ENCODE data around the gene COBL. TPM values are rescaled to one million over a fixed set of nuclear protein-coding genes. Genes with fewer than 3 reads are reported as not detected.
"Not testable (repeated sequence)": the region's sequence is repeated elsewhere in the genome, so short reads cannot be mapped to it uniquely, and the experiment has no call there.

The COBL gene
- total RNA-seq, 1 donor from 2014 or later = 17.0 TPM

DNA sequence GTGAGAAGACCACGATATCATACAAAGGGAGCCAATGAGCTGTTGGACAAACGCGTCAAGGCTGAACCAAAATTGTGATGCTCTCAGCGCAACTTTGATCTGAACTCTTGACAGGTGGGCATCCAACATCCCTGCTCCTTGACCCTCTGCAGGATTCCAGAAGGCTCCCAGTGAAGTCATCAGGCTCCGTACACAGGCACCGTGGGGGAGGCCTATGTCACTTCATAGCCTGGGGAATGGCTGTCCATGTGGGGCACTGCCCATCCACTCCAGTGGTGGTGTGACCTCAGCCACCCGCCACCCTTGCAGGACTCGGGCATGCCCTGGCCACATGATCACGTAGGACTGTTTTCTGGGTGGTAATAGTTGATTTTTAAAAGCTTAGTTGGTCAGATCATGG lies 300.1 kb downstream of the COBL start:
- DNase-seq (ENCODE audit: low spot score) (no peak), ATAC-seq (no peak)

DNA sequence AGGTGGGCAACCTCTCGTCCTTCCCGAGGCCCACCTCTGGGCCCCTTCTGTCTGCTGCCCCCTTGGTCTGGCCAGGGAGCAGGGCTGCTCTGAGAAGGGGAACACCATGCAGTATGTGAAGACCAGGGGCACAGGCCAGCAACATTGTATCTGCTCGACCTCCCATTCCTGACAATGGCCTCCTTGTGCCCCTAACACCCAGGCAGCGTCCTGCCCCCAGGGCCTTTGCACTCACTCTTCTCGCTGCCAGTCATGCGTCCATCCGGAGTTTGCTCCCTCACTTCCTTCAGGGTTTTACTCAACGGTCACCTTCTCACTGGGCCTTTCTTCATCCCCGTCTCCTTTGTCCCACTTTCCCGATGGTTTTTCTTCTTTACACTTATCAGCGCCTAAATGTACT lies 301.0 kb downstream of the COBL start:
- DNase-seq (ENCODE audit: low spot score) (no peak), ATAC-seq (no peak)
- intact Hi-C loops (cut with DNase I) = no loop called here

More for the DNA sequence above, 300.1 kb downstream of the COBL start:
- intact Hi-C loops (cut with DNase I) = no loop called here

DNA sequence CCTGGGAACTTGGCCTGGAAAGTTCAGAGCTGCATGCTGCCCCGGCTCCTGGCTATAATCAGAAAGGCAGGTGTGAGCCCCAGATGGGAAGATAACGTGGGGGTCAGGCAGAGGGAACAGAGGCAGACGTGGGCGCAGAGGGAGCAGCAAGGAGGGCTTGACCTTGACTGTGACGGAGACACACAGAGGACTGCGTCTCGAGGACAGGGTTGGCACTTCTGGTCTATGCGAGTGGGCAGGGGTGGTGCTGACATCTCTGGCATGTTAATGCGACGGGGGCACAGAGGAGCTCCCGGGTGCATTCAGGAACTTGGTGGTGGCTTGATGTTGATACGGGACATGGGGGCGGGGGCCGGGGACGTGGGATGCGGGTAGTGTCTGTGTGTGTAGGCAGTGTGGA lies 301.8 kb downstream of the COBL start:
- intact Hi-C loops (cut with DNase I) = no loop called here
- ATAC-seq (no peak), DNase-seq (ENCODE audit: low spot score) (no peak)

DNA sequence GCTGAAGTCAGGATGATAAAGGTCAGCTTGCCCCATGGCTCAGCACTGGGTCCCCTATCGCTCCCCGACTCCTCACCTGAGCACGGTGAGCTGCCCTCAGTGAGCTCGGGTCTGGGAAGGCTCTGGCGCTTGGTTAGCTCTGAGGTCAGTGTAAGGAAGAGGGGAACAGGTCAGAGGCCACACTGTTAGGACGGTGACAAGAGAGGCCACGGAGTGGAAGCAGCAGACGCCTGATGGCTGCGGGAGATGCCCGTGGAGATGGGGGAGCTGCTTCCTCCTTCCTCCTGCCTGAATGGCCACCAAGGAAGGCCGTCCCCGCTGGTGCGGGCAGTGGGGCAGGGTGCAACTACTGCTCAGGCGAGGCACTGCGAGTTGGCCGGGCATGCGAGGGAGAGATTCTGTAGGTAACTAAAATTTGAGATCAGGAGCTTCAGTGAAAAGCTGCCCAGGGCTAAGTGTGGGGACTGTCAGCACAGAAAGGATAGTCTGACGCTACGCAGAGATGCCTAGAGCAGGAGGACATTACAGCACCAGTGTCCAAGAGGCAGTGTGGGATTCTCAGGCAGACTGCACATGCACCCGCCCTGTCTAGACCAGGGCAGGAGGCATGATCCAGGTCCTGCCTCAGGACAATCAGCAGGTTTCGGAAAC lies 302.6 kb downstream of the COBL start:
- ATAC-seq = no peak
- no peak for DNase-seq (ENCODE audit: low spot score)
- intact Hi-C loops (cut with DNase I) = no loop called here

DNA sequence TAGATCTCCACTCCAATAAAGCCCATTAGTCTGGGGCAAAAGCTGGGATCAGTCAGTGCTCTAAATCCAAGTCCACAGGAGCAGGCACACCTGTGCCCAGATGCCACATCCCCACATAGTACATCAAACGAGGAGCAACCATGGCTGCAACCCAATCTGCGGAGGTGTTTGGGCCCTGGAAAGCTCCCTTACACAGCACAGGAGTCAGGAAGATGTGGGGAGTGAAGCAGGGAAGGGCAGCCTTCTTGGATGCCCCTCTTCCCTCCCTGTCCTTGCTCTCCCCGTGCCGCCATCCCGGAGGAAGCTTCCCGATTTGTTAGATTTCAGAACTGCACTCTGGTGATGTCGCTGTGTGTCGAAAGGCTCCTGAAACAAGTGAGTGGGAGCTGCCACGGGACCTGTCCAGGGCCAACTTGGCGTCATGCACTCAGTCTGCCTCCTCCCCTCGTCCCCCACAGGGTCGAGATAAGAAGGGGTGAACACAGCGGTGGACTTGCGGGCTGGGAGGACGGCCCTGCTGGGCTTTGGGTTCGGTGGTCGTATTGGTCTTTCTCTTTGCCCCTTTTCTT lies 303.3 kb downstream of the COBL start:
- intact Hi-C loops (cut with DNase I) = no loop called here
- DNase-seq (ENCODE audit: low spot score) (no peak), ATAC-seq (no peak)

DNA sequence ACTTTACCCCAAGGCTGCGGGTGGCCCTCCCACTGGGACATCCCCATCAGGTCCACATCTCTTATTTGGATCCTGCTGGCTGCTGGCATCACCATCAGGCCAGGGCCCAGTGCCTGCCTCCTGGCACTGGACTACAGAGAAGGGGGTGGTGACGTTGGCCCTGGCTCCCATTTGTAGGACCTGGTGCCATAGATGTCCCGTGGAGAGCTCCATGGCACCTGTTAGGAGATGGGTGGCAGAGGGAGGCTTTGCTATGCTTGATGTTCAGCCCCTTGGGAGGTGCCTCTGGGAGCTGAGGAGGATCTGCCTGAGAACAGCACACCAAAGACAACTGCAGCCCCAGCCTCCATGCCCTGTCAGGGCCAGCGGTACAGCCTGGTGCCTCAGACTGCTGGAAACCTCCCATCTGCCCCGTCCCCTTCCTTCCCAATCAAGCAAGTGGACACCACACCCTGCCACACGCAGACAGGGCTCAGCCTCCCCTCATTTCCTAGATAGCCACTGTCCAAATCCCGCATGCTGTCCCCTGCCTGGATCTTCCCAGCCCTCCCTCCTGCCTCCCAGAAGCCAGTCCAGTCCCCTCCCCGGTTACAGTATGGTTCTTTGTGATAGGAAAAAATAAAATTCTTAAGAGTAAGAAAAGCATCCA lies 303.9 kb downstream of the COBL start:
- intact Hi-C loops (cut with DNase I) = no loop called here
- DNase-seq (ENCODE audit: low spot score) (no peak), ATAC-seq (no peak)

DNA sequence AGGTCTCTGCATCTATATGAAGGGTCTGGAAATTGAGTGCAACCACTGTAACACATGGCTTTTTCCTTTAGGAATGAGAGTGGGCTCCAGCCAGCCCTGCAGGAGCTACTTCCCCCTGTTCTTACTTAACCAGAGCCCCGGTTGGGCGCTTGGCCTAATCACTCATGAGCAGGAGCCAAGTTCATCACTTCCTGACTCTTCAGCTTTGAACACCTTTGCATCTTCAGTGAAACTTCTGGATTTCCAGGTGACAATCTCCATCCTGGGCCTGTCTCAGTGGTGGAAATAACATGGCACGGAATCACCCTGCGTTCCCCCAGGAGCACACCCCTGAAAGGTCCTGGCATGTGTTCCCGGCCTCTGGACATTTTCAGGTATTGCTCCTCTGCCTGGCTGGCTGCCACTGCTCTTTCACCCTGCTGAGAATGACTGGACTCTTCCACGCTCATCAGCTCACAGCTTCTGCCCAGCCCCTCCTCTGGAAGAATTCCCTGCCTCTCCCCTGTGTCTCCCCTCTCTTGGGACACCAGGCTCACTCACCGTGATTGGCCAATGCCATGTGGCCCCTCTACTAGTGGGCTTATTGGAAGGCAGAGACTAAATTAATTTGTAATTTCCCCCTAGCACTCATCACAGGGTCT lies 304.8 kb downstream of the COBL start:
- DNase-seq (ENCODE audit: low spot score) (no peak), ATAC-seq (no peak)
- intact Hi-C loops (cut with DNase I) = no loop called here

DNA sequence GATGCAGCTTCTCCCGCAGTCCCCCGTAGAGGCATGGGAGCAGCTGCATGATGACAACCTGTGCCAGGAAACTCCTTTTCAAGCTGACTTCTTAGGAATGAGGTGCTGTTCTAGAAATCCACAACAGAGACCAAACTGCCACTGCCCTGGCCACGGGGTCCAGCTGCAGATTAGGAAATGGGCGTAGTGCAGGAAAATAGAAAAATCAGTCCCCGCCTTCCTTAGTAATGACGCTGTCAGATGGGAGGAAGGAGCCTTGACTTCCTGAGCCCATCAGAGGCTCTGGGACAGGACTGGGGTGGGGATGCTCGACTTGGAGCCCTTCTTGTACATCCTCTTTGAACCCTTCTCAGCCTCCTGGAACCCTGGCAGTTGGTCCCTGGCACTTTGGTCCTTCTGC lies 306.1 kb downstream of the COBL start:
- intact Hi-C loops (cut with DNase I) = no loop called here
- no peak for ATAC-seq
- no peak for DNase-seq (ENCODE audit: low spot score)

DNA sequence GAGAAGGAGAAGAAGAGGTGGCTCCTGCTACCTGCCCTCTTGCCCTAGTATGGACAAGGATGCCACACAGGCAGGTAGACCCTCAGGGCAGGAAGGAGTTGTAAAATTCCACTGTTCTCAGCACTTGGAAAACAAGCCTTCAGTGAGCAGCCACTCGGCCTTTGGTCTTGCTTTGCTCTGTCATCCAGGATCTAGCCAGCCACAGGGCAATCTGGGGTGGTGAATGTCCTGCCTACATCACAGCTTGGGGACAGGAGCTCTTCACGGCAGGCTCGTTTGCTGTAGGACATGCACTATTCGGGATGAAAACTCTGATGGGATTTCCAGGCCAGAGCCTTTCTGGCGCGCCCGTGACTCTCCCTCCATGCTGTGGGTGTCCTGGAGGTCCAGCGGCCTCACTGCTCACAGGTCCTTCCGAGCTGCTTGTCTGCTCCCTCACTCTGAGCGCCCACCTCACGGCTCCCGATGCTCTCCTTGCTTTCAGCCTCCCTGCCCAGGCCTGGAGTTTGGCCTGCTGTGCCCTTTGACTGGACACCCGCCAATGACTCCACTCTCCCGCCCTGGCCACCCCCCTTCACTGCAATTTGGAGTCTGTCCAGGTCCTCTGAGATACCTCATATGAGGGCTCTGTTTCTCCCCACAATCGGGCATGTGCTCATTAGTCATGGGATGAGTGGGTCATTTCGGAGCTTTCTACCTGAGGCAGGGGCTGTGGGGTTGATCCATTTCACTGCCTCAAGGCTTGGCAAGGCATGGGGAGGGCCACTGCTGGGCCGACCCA lies 306.7 kb downstream of the COBL start:
- ATAC-seq (no peak), DNase-seq (ENCODE audit: low spot score) (no peak)
- intact Hi-C loops (cut with DNase I) = no loop called here

DNA sequence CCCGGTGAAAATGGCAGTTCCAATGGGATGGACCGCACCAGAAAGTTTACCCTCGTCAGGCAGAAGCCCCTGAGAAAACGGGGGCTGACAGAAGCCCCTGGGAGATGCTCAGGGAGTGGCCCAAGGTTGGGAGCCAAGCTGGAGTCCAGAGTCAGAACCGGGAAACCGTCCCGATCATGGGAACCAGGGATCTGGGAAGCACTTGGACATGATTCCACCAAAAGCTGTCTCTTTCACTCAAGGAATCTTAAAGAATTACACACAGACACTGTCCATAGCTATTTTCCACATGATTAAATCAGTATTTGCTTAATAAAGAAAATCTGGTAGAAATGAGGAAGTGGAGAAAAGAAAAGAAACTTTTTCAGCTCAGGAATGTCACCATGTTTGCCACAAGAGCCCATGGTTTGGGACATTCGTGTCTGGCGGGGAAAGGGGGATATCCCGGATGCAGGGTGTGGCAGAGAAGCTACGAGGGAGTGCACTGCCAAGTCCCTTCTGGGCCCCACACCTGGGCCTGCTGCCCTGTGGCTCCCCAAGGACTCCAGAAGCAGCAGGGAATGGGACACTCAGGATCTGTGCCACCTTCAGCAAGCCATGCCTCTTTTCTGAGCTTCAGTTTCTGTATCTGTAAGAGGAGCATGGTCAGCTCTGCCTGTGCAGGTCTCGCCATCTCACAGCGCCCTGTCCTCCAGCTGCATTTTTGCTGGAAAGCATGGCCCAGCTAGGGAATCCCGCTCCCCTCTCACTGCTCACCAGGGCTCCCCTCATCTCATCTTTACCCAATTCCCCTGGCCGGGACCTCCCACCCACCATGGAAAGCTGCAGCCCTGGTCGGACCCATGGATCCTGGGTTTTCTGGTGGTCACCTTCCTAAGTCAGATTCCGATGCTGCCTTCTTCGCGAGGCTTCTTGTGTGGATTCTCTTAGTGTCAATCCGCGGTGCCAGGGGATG lies 308.8 kb downstream of the COBL start:
- no peak for ATAC-seq
- DNase-seq (ENCODE audit: low spot score) = no peak
- intact Hi-C loops (cut with DNase I) = no loop called here

DNA sequence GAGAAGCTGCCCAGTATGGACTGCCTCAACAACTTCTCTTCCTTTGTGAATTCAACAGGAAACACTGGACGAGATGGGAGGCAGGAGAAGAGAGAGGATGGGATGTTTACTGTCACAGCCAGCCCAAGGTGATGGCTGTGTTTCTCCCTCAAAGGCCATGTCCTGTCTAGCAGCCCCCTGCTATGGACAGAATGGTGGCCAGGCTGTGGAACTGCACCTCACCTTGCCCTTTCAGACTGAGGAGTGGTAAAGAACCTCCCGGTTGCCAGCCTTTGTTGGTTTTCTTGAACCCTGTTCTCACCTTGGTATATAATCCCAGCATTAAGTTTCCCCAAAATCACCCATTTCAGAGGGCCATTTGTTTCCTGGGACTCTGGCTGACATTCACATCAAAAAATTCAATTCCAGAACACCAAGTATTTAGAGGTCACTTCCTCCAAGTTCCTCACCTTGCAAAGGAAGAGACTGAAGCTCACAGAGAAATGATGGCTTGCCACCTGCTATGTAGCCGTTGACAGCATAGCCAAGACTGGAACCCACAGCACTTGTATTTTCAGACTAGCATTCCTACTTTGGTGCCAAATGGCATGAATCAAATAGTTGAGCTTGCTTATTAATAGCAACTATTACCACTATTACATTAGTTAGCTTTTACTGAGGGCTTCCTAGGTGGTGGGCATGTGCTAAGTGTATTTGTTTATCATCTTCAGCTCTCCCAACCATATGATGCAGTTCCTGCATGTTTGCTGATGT lies 309.9 kb downstream of the COBL start:
- ATAC-seq = no peak
- no peak for DNase-seq (ENCODE audit: low spot score)
- intact Hi-C loops (cut with DNase I) = no loop called here

DNA sequence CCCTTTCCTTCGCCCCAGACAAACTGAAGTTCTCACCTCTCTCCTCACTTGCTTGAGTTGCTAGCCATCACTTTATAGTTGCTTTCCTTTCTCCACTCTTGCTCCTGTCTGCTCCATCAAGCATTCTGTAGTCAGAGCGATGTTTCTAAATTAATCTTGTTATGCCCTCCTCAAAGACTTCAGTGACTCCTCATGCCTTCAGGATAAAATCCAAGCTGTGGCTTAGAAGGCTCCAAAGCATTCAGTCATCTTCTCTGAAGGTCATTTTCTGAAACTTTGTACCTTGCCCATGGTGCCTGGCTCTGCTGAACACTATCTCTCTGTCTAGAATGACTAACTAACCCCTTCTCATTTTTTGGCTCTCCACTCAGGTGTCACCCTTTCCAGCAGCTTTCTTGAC lies 311.5 kb downstream of the COBL start:
- intact Hi-C loops (cut with DNase I) = no loop called here
- DNase-seq (ENCODE audit: low spot score) (no peak), ATAC-seq (no peak)

DNA sequence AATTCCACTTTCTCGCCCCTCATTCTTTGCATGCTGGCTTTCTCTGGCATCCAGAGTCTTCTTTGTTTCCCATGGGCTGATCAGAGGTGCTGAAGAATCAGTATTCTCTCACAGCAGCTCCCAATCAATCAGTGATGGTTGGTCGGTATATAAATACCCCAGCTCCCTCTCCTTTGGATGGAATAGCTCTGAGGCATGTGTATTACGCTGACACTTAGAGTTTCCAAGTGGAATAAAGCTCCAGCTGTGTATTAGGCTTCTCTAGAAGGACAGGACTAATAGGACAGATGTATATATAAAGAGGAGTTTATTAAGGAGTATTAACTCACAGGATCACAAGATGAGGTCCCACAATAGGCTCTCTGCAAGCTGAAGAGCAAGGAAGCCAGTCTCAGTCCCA lies 315.7 kb downstream of the COBL start:
- DNase-seq (ENCODE audit: low spot score) (no peak), ATAC-seq (no peak)
- intact Hi-C loops (cut with DNase I) = no loop called here

DNA sequence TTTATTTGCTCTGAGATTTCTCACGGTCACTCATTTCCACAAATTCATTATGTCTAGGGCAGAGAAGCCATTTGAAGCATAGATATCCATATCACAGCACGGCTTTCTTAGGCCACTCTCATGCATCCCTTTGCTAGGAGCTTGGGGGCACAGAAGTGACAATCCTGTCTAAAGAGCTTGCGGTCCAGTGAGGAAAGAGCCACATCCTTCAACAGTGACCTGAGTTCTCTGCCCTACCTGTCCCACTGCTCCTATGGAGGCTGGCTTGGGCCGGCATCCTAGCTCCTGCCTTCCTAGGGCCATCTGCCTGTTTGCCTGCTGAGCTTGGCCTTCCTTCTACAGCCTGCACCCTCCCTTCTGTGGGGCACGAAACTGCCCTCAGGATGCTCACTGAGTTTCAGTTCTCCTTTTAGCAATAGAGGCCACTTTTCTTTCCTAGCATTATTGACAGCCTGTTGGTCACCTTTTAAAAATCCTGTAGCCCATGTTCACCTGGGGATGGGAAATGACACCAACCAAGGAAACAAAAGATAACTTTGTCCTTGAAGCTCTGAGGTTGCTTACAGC lies 321.8 kb downstream of the COBL start:
- no peak for DNase-seq (ENCODE audit: low spot score)
- intact Hi-C loops (cut with DNase I) = no loop called here
- no peak for ATAC-seq

DNA sequence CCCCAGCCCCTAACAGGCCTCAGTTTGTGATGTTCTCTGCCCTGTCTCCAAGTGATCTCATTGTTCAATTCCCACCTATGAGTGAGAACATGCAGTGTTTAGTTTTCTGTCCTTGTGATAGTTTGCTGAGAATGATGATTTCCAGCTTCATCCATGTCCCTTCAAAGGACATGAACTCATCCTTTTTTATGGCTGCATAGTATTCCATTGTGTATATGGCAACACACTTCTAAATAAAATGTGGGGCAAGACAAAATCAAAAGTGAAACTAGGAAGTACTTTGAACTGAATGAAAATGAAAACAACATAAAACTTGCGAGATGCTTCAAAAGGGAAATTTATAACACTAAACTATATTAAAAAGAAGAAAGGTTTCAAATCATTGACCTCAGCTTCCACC lies 326.4 kb downstream of the COBL start:
- ATAC-seq; intact Hi-C loops (cut with DNase I); DNase-seq (ENCODE audit: low spot score): not testable (repeated sequence)

DNA sequence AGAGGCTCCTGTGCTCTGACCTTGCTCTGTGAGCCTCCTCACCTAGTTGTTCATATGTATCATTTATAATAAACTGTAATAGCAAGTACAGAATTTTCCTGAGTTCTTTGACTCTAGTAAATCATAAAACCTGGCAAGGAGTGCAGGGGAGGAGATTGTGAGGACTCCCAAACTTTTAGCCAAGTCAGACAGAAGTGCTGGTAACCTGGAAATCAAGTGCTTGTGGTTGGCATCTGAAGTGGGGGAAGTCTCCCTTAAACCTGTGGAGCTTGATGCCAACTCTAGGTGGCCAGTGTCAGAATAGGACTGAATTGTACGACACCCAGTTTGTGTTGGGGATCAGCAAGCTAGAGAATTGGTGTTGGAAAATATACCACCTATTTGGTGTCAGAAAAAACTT lies 327.6 kb downstream of the COBL start:
- intact Hi-C loops (cut with DNase I) = no loop called here
- DNase-seq (ENCODE audit: low spot score) (no peak), ATAC-seq (no peak)

DNA sequence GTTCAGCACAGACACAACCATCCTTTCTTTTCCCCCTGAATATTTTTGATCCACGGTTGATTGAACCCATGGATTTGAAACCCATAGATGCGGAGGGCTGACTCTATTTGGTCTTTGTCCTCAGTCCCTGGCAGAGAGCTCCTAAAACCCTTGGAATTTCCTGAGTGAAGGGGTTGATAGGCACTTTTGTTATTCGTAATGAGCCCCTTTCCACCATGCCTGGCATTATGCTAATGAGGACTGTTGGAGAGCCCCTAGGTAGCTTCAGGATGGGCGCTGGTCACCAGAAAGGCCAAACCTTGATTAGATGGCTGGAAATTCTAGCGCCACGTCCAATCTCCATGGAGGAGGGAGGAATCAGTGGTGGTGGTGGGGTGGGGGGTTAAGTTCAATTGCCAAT lies 328.1 kb downstream of the COBL start:
- intact Hi-C loops (cut with DNase I) = no loop called here
- ATAC-seq (no peak), DNase-seq (ENCODE audit: low spot score) (no peak)

DNA sequence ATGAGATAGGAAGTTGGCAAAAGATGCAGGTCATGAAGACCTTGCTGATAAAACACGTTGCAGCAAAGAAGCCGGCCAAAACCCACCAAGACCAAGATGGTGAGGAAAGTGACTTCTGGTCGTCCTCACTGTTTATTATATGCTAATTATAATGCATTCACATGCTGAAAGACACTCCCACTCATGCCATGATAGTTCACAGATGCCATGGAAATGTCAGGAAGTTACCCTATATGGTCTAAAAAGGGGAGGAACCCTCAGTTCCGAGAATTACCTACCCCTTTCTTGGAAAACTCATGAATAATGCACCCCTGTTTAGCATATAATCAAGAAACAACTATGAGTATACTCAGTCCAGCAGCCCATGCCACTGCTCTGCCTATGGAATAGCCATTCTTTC lies 331.5 kb downstream of the COBL start:
- no peak for DNase-seq (ENCODE audit: low spot score)
- no peak for ATAC-seq
- intact Hi-C loops (cut with DNase I) = no loop called here
